HAP-1 (cell line): ENCODE data around the gene CAPN13.
A peak's percentile ranks its signal among the peaks of the same experiment; 100 is the strongest.
"Not testable (repeated sequence)": the region's sequence is repeated elsewhere in the genome, so short reads cannot be mapped to it uniquely, and the experiment has no call there.

Experiments used
- DNase-seq, 2 experiments: peaks; one replicate each; pipeline ENCODE4 v3.0.0-alpha.2; 2016 to 2020; ENCODE audit warnings: low spot score in 2 of 2
- H3K27me3 ChIP-seq: fragments of 250-450 bp; sonication (Bioruptor Pico); 2 replicates; pipeline ENCODE4 v1.5.1; 2020; ENCODE audit warnings: low read depth, mild to moderate bottlenecking, moderate library complexity
- H3K36me3 ChIP-seq: fragments of 250-450 bp; sonication (Bioruptor Pico); replicated peaks from 2 replicates; pipeline ENCODE4 v1.5.1; 2020; ENCODE audit warnings: mild to moderate bottlenecking
- H3K4me1 ChIP-seq: fragments of 250-450 bp; sonication (Bioruptor Pico); 2 replicates; pipeline ENCODE4 v1.5.1; 2020; ENCODE audit warnings: mild to moderate bottlenecking
- H3K4me3 ChIP-seq: fragments of 250-450 bp; sonication (Bioruptor Pico); 2 replicates; pipeline ENCODE4 v1.5.1; 2020; ENCODE audit warnings: mild to moderate bottlenecking, moderate library complexity
- H3K9me3 ChIP-seq: fragments of 250-450 bp; sonication (Bioruptor Pico); 2 replicates; pipeline ENCODE4 v1.5.1; 2020; ENCODE audit warnings: mild to moderate bottlenecking, moderate library complexity
- in situ Hi-C: fragments of 300-500 bp; cut with MboI; formaldehyde crosslinking; loops from 3 replicates; pipeline ENCODE4 v1.14.3; 2020; ENCODE audit warnings: low sequenced_read_pairs, inconsistent platforms, mixed read lengths

The CAPN13 gene

DNA sequence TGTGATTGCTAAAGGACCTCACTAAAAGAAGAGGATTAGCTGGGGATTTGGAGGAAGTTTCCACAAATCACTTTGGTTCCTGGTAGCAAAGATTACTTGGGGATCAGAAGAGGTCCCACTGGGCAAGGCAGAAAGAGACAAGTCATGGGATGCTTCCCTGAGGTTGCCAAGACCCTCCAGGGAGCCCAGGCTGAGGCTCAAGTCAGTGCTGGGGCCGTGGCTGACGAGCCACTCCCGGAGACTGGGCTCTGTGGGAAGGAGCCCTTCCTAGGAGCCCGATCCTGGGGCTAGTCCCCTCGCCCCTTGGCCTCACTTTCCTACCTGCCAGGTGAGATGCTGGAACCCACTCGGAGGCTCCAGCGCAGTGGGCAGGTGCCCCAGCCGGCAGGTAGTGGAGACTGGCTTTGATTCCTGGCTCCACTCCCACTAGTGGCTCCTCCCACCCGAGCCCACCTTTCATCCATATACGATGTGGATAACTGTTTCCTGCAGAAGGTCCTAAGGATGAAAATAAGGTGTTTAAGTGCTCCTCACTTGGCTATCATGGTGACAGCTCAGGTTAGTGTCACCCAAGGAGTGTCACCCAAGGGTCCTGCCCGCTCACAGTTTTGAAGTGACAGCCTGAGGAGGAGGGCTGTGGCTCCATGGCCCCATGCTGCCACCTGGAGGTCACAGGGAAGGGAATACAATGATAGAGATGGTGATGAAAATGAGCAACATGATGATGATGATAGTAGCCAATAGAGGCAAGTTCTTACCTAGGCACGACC, 100.5 kb downstream of the CAPN13 start:
- in situ Hi-C loops, result loop anchor here (5.0 kb wide), 2 partner anchors 499 to 539 kb away; no protein-coding TSS in a partner anchor
- Histone ChIP-seq H3K27me3 (no peaks in the 10 kb centered on the region), H3K36me3 (no peaks in the 10 kb centered on the region), H3K4me3 (no peak overlapping the region), H3K9me3 (peaks cover 11% of the 10 kb centered on the region), H3K4me1 (peaks cover 9% of the 10 kb centered on the region)
- peak; percentile 72 to 87 for DNase-seq

DNA sequence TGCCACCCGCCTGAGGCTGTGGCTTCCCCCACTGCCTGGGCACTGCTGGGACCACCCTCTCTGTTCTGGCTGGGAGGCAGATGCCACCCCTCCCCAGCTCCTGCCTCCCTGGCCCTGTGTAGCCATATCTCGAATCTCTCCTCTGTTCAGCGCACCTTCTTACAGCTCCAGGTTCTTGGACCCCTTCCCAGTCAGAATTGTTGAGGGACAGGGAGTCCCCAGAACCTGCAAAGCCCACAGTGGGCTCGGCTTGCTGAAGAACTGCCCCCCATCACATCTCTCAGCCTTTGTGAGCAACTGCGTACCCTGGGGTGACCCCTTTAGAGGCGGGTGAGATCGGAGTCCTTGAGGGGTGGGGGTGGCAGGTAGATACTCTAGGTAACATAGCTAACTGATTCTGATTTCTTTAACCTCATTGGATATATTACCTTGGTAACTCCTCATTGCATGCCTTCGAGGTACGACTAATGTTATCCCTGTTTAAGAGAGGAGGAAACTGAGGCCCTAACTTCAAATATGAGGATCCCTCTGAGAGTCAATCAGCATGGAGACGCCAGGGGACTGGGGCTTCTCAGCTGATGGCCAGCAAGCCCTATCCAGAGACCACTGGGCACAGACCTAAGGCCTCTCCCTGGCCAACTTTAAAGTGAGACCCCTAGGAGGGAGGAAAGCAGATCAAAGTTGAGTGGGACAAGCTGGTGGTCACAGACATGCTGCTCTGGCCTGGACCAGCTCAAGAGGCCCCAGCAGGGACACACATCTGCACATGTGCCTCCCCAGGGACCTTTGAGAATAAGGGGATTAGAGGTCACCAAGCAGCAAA, 101.3 kb downstream of the CAPN13 start:
- H3K9me3 ChIP-seq, result peaks cover 12% of the 10 kb centered on the region
- no peaks in the 10 kb centered on the region for H3K36me3 ChIP-seq
- H3K27me3 ChIP-seq, result no peaks in the 10 kb centered on the region
- H3K4me1 ChIP-seq, result peaks cover 9% of the 10 kb centered on the region
- no peak overlapping the region for H3K4me3 ChIP-seq
- peak in 1 of 2 experiments; percentile 55 for DNase-seq
- in situ Hi-C loops, result loop anchor here (5.0 kb wide), 2 partner anchors 499 to 539 kb away; no protein-coding TSS in a partner anchor

DNA sequence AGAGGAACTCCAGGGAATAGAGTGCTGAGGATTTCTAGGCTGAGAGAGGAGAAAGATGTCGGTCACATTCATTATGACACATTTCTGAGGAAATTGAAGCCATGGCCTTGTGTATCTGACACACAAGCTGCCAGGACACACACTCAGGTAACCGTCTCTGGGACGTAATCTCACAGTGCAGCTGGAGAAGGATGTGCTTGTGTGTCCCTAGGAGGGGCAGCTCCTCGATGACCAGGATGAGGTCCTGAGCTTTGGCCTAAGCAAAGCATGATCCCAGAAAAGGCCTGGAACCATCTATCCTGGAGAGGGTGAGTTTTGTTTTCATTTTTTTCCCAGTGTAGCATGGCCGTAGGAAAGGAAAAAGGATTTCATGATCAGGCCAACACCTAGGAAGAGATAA, 102.2 kb downstream of the CAPN13 start:
- Histone ChIP-seq H3K36me3 (no peaks in the 10 kb centered on the region), H3K27me3 (no peaks in the 10 kb centered on the region), H3K4me1 (peaks cover 9% of the 10 kb centered on the region), H3K4me3 (no peak overlapping the region), H3K9me3 (peaks cover 12% of the 10 kb centered on the region)
- DNase-seq, result no peak
- in situ Hi-C loops, result loop anchor here (5.0 kb wide), 2 partner anchors 498 to 538 kb away; no protein-coding TSS in a partner anchor

DNA sequence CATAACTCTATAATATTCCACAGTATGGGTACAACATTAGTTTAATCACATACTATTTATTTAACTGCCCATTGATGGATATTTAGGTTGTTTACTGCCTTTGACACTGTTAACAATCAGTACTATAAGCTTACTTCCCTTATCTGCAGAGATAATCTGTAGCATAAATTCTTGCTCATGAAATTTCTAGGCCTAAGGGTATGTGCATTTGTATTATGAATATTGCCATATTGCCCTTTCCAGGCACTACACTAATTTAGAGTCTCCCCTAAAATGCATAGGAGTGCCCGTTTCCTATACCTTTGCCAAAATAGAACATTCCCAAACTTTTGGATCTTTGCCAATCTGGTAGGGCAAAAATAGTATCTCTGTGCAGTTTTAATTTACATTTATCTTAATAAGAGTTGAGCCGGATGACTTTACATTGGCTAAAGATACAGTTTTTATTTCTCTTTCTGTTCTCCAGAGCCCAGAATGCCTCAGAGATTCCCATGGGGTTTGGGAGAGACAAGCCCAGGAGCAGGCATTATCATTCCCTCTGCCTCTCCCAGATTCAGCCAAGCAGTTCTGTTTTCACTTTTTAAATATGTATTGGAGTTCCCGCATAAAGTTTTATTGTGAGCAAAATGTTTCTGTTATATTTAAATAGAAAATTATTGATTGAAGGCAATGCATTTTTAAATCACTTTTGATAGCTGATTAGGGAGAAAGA, 102.8 kb downstream of the CAPN13 start:
- Histone ChIP-seq H3K4me1 (peaks cover 9% of the 10 kb centered on the region), H3K27me3 (no peaks in the 10 kb centered on the region), H3K4me3 (no peak overlapping the region), H3K36me3 (no peaks in the 10 kb centered on the region), H3K9me3 (peaks cover 11% of the 10 kb centered on the region)
- no peak for DNase-seq
- in situ Hi-C loops, result loop anchor here (5.0 kb wide), 2 partner anchors 497 to 537 kb away; no protein-coding TSS in a partner anchor

DNA sequence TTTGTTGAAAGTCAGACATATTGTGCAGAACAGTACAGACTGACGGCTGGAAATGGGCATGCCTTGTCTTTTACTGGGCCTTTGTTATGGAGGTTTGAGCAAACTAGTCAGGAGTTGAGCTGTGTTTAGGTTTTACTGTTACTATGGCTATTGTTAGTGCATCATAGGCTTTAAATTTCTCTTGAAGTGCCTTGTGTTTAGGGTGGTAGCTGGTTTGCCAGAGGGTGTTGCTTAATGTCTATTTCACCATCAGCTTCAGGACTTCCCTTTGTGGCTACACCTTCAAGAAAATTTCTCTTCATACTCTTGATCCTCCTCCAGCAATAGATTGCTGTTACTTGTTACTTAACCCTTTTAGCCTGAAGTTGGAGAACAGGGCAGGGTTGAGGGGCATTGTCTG, 104.6 kb downstream of the CAPN13 start:
- H3K36me3 ChIP-seq, result no peaks in the 10 kb centered on the region
- in situ Hi-C loops, result no loop called here
- H3K9me3 ChIP-seq, result peaks cover 10% of the 10 kb centered on the region
- no peaks in the 10 kb centered on the region for H3K27me3 ChIP-seq
- no peak for DNase-seq
- peaks cover 9% of the 10 kb centered on the region for H3K4me1 ChIP-seq
- H3K4me3 ChIP-seq, result no peak overlapping the region

DNA sequence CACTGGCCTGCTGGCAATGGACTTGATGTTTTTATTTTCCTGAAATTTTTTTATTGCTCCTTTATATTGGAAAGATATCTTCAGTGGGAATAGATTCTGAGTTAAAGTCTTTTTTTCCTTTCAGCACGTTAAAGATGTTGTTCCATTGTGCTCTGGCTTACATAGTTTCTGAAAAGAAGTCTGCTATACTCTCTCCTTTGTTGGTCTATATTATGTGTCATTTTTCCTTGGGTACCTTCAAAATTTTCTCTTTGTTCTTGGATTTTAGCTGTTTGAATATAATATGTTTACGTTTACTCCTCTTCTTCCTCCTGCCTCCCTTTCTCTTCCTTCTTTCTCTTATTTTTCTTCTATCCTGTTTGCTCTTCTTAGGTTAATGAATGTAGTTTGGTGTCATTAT, 105.5 kb downstream of the CAPN13 start:
- no peak overlapping the region for H3K4me3 ChIP-seq
- peaks cover 7% of the 10 kb centered on the region for H3K4me1 ChIP-seq
- DNase-seq, result no peak
- in situ Hi-C loops, result no loop called here
- no peaks in the 10 kb centered on the region for H3K36me3 ChIP-seq
- H3K9me3 ChIP-seq, result peaks cover 10% of the 10 kb centered on the region
- no peaks in the 10 kb centered on the region for H3K27me3 ChIP-seq

DNA sequence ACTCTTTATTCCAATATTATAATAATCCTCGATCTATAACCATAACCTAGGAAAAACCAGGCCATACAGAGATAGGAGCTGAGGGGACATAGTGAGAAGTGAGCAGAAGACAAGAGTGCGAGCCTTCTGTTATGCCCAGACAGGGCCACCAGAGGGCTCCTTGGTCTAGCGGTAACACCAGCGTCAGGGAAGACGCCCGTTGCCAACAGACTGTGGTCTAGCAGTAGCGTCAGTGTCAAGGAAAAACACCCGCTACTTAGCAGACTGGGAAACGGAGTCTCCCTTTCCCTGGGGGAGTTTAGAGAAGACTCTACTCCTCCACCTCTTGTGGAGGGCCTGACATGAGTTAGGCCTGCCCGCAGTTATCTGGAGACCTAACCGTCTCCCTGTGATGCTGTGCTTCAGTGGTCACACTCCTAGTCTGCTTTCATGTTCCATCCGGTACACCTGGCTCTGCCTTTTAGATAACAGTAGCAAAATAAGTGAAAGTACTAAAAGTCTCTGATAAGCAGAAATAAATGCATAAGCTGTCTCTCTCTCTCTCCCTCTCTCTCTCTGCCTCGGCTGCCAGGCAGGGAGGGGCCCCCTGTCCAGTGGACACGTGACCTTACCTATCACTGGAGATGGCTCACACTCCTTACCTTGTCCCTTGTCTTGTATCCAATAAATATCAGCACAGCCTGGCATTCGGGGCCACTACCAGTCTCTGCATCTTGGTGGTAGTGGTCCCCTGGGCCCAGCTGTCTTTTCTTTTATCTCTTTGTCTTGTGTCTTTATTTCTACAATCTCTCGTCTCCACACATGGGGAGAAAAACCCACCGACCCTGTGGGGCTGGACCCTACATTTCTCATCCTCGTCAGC, 109.8 kb downstream of the CAPN13 start:
- H3K27me3 ChIP-seq, H3K4me1 ChIP-seq, H3K36me3 ChIP-seq, DNase-seq, H3K4me3 ChIP-seq, in situ Hi-C loops: not testable (repeated sequence)
- peaks cover 10% of the 10 kb centered on the region for H3K9me3 ChIP-seq

DNA sequence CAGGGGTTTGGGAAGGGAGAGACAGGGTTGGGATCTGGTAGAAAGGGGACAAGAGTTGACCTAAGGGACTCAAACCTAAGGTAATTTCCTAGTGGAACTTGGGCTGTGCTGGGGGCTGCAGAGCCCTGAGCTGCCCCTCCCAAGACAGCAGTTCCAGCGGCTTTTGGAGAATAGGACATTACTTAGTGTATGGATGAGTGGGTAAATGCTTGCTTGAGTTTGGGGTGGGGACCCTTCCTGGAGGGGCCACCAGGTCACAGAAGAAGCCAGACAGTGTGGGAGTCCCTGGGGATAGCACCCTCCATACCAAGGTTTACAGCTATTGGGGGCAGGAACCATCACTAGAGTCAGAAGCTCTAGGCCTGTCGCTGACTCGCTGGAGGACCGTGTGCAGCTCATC, 111.5 kb downstream of the CAPN13 start:
- Histone ChIP-seq H3K36me3 (no peaks in the 10 kb centered on the region), H3K27me3 (no peaks in the 10 kb centered on the region), H3K9me3 (no peaks in the 10 kb centered on the region), H3K4me3 (no peak overlapping the region), H3K4me1 (no peaks in the 10 kb centered on the region)
- DNase-seq, result no peak
- in situ Hi-C loops, result no loop called here

DNA sequence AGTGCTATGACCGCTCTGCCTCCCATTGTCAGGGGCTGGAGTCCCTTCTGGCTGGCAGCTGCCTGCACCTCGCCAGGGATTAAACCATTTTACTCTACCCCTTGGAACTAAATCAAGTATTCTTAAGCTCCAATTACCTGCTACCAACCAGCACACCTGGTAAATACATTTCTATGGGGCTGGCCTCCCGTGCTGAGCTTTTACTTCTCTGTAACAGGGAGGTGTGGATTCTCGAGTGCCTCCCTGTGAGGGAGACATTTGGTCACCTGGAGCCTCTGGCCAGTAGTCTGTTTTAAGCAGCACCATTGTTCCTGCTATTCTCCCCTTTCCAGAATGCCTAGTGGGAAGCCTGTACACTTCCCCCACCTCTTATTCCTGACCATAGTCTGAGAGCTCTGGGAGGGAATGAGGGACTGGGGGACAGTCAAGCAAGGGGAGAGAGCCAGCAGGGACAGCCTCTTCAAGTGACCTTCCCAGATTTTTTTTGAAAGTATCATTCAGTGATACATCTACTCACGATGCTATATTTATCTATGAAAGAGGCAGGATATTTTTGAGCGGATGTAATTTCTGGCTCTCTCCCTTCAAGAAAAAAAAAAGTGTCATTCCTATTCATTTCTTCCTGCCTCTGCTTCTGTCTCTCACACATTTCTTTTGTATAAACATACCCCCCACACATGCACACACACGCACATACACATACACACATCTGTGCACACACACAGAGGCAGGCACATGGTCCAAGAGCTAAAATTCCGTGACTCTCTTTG, 112.8 kb downstream of the CAPN13 start:
- in situ Hi-C loops, result no loop called here
- DNase-seq, result no peak
- Histone ChIP-seq H3K4me3 (no peak overlapping the region), H3K9me3 (no peaks in the 10 kb centered on the region), H3K36me3 (no peaks in the 10 kb centered on the region), H3K27me3 (no peaks in the 10 kb centered on the region), H3K4me1 (no peaks in the 10 kb centered on the region)

DNA sequence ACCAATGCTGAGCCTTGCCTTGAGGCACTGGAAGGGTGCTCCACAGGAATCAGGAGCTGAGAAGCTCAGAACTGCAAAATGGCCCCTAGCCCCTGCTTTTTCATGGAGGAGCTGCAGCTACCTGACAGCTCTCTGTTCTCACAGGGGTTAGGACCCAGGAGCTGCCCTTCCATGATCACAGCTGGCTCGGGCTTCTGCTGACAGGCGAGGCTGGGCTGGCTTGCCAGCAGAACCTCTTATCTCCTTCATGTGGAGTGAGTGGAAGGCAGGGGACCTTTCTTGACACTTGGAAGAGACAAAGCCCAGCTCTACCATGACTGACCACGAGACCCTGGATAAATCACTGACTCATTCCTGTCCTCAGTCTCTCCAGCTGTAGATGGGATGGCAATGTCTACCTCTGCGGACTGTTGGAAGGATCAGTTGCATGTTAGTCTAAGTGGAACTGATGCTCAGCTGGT, 113.4 kb downstream of the CAPN13 start:
- Histone ChIP-seq H3K27me3 (no peaks in the 10 kb centered on the region), H3K9me3 (no peaks in the 10 kb centered on the region), H3K4me1 (no peaks in the 10 kb centered on the region), H3K36me3 (no peaks in the 10 kb centered on the region), H3K4me3 (no peak overlapping the region)
- no peak for DNase-seq
- in situ Hi-C loops, result no loop called here

DNA sequence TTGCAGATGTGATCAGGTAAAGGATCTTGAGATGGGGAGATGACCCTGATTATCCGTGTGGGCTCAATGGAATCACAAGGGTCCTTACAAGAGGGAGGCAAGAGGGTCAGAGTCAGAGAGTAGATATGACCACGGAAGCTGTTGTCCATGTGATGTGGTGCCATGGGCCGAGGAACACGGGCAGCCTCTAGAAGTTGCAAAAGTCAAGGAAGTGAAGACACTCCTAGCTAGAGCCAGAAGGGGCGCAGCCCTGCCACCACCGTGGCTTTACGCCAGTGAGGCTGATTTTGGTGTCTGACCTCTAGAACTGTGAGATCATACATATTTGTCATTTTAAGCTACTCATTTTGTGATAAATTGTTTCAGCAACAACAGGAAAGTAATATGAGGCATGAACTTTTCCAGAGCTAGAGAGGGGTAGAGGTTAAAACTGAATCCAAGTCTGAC, 114.4 kb downstream of the CAPN13 start:
- Histone ChIP-seq H3K4me3 (no peak overlapping the region), H3K9me3 (no peaks in the 10 kb centered on the region), H3K36me3 (no peaks in the 10 kb centered on the region), H3K4me1 (no peaks in the 10 kb centered on the region), H3K27me3 (no peaks in the 10 kb centered on the region)
- in situ Hi-C loops, result no loop called here
- no peak for DNase-seq
